HFFc6 (cell line): Measurements from ENCODE around the gene SCYGR6. TPM values are rescaled to one million over a fixed set of nuclear protein-coding genes. Genes with fewer than 3 reads are reported as not detected.

ENCODE experiments used
- DNase-seq: peaks from one replicate; pipeline ENCODE4 v3.0.0-alpha.2; 2018
- H3K27ac Mint-ChIP-seq: 2 replicates; pipeline ENCODE4 v1.8.0; 2020; ENCODE audit warnings: mild to moderate bottlenecking, mixed read lengths
- H3K27me3 Mint-ChIP-seq: 2 replicates; pipeline ENCODE4 v1.8.0; 2021; ENCODE audit warnings: mild to moderate bottlenecking, moderate library complexity, mixed read lengths; ENCODE audit not compliant: insufficient read depth
- H3K36me3 Mint-ChIP-seq: 2 replicates; pipeline ENCODE4 v1.8.0; 2021; ENCODE audit warnings: low read depth, mixed read lengths
- H3K4me1 Mint-ChIP-seq: 2 replicates; pipeline ENCODE4 v1.8.0; 2020; ENCODE audit warnings: low read depth, mixed read lengths
- H3K4me3 Mint-ChIP-seq: 2 replicates; pipeline ENCODE4 v1.8.0; 2020; ENCODE audit warnings: mild to moderate bottlenecking, moderate library complexity, mixed read lengths
- H3K9me3 Mint-ChIP-seq: 2 replicates; pipeline ENCODE4 v1.8.0; 2020; ENCODE audit warnings: mild to moderate bottlenecking, mixed read lengths
- CTCF ChIP-seq: fragments of 200-600 bp; sonication (generic); IDR thresholded peaks from 2 replicates; pipeline ENCODE4 v1.5.0; 2021; ENCODE audit warnings: antibody characterized with exemption, mild to moderate bottlenecking
- total RNA-seq, 6 experiments: library from RNA; stranded (reverse); fragmentation: NEBNext Ultra II Directional; extraction: Animal tissue kit (Norgen Biotek cat#: 25700); gene quantifications; 2 replicates in 1 of 6; 3 replicates in 5 of 6; pipeline ENCODE4 v1.2.3, GENCODE V29; 2021

Gene SCYGR6
- total RNA-seq, 6 experiments from 2014 or later = not detected

DNA sequence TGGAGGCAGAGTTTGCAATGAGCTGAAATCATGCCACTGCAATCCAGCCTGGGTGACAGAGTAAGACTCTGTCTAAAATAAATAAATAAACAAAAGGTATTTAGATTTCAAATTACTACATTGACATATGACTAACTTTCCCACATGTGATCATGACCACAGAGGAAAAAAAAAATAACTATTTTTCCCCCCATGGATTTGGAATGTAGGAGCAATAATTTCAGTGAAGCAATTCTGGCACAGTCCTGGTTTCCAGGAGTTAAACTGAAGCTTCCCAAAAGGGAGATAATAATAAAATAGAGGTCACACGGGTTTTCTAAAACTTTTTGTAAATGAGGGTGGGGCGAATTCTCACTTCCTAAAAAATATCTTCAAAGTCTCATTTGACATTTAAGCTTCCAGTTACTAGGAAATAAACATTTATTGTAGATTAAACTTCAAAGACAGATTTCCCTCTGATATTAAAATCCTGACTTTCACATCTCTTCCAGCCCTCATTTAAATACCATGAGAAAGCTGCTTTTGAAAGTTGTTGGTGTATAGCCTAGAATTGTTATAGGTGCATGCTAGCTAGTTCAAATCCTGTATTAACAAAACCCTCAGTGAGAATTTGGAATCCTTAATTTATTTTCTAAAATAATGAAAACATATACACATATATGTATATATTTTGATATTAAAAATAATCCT lies 27.4 kb downstream of the SCYGR6 start:
- Mint-ChIP-seq H3K4me3 (no peak overlapping the region), H3K9me3 (no peaks in the 10 kb centered on the region), H3K36me3 (no peaks in the 10 kb centered on the region), H3K27ac (no peak overlapping the region), H3K27me3 (peaks cover 10% of the 10 kb centered on the region), H3K4me1 (no peaks in the 10 kb centered on the region)
- no peak for TF ChIP-seq CTCF
- no peak for DNase-seq

- Mint-ChIP-seq H3K36me3 (no peaks in the 10 kb centered on the region), H3K27me3 (peaks cover 3% of the 10 kb centered on the region; the same call in 1 of the 2 replicates), H3K4me3 (no peak overlapping the region), H3K4me1 (no peaks in the 10 kb centered on the region), H3K9me3 (no peaks in the 10 kb centered on the region), H3K27ac (no peak overlapping the region)
- TF ChIP-seq CTCF = no peak
- no peak for DNase-seq
Measured at GRCh38 chr2:227687189-227687588, 37.4 kb downstream of the SCYGR6 start.

DNA sequence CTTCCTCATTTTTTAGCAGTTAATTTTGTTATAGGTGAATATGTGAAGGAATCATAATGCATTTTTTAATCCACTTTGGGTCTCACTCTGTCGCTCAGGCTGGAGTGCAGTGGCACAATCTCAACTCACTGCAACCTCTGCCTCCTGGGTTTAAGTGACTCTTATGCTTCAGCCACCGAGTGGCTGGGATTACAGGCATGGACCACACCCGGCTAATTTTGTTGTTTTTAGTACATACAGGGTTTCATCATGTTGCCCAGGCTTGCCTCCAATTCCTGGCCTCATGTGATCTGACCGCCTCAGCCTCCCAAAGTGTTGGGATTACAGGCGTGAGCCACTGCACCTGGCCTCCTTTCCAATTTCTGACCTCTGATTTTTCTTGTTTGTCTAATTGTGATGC lies 40.3 kb downstream of the SCYGR6 start:
- Mint-ChIP-seq H3K27ac (no peak overlapping the region), H3K27me3 (peaks cover 1% of the 10 kb centered on the region; the same call in 1 of the 2 replicates), H3K9me3 (no peaks in the 10 kb centered on the region), H3K4me3 (no peak overlapping the region), H3K4me1 (no peaks in the 10 kb centered on the region), H3K36me3 (no peaks in the 10 kb centered on the region)
- no peak for DNase-seq
- TF ChIP-seq CTCF = no peak

DNA sequence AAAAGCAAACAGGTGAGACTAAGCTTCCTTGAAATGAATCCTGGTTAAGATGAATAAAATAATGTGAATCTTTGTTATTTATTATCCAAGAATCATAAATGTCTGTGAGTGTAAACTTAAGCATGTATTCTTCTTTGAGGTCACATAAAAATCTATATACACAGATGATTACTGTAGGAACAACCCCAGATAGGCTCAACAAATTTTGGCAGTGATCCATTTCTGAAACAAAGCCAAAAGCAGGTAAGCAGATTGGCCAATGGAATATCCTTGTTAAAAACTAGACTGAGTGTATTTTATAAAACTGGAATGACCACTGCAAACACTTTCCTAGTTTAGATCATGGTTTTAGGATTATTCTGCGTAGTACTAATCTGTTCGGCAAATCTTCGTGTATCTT lies 46.6 kb downstream of the SCYGR6 start:
- H3K27ac Mint-ChIP-seq = no peak overlapping the region
- H3K9me3 Mint-ChIP-seq = no peaks in the 10 kb centered on the region
- no peak for TF ChIP-seq CTCF
- H3K4me1 Mint-ChIP-seq = no peaks in the 10 kb centered on the region
- no peak for DNase-seq
- H3K27me3 Mint-ChIP-seq = peaks cover 1% of the 10 kb centered on the region
- H3K4me3 Mint-ChIP-seq = no peak overlapping the region
- no peaks in the 10 kb centered on the region for H3K36me3 Mint-ChIP-seq

- no peak overlapping the region for H3K27ac Mint-ChIP-seq
- no peak overlapping the region for H3K4me3 Mint-ChIP-seq
- no peaks in the 10 kb centered on the region for H3K36me3 Mint-ChIP-seq
- no peak for DNase-seq
- peaks cover 2% of the 10 kb centered on the region for H3K27me3 Mint-ChIP-seq
- no peaks in the 10 kb centered on the region for H3K4me1 Mint-ChIP-seq
- no peaks in the 10 kb centered on the region for H3K9me3 Mint-ChIP-seq
- no peak for TF ChIP-seq CTCF
Measured at GRCh38 chr2:227674485-227674884, 50.1 kb downstream of the SCYGR6 start.

Other genes with a start within 250 kb of the SCYGR6 start
- gene SCYGR2, start 125.9 kb downstream of the SCYGR6 start, total RNA-seq = not detected
- gene SCYGR3, start 109.9 kb downstream of the SCYGR6 start, total RNA-seq = not detected
- gene SCYGR4, start 107.3 kb downstream of the SCYGR6 start, total RNA-seq = not detected
- gene SCYGR5, start 58.0 kb downstream of the SCYGR6 start, total RNA-seq = not detected
- under 1 TPM in 1 of 6 experiments, not detected in 5; 0.14 TPM for gene SLC19A3, start 6.7 kb downstream of the SCYGR6 start, total RNA-seq
- not detected for gene SCYGR7, start 3.6 kb upstream of the SCYGR6 start, total RNA-seq
- gene SCYGR8, start 21.1 kb upstream of the SCYGR6 start, total RNA-seq = not detected
- gene CCL20, start 89.1 kb upstream of the SCYGR6 start, total RNA-seq = not detected
- under 1 TPM in 4 of 6 experiments, not detected in 2; 0.12 to 0.39 (median 0.20) TPM for gene DAW1, start 146.9 kb upstream of the SCYGR6 start, total RNA-seq